K562 (cell line): ENCODE measurements around the gene MED22. TPM values are rescaled to one million over a fixed set of nuclear protein-coding genes. Genes with fewer than 3 reads are reported as not detected.

Source experiments
- BRF1 ChIP-seq: IDR thresholded peaks from 3 replicates; pipeline ENCODE4 v1.6.1; 2011; ENCODE audit warnings: borderline replicate concordance, mild to moderate bottlenecking; ENCODE audit not compliant: insufficient read length; ENCODE audit errors: extremely low read depth
- CREB3L1 ChIP-seq: fragments of 450-650 bp; IDR thresholded peaks from 2 replicates; pipeline ENCODE4 v1.6.1; 2014; ENCODE audit warnings: low read depth, mild to moderate bottlenecking, moderate library complexity, borderline replicate concordance
- CREB5 ChIP-seq: fragments of 250-450 bp; sonication (Bioruptor Pico); IDR thresholded peaks from 2 replicates; pipeline ENCODE4 v1.5.0; 2020; ENCODE audit warnings: mild to moderate bottlenecking
- CSDE1 ChIP-seq, 2 experiments: fragments of 450-650 bp; IDR thresholded peaks; 2 replicates each; pipeline ENCODE4 v1.6.1; 2016; ENCODE audit warnings: mild to moderate bottlenecking in 1 of 2
- DMBX1 ChIP-seq: fragments of 250-450 bp; sonication (Bioruptor Pico); IDR thresholded peaks from 2 replicates; pipeline ENCODE4 v1.8.0; 2022; ENCODE audit warnings: inconsistent platforms, mild to moderate bottlenecking, moderate library complexity, borderline replicate concordance
- HCFC1 ChIP-seq: IDR thresholded peaks from 2 replicates; pipeline ENCODE4 v1.6.1; 2012; ENCODE audit warnings: low read depth, low read length, improper control_type of control experiment
- HLTF ChIP-seq: fragments of 450-650 bp; IDR thresholded peaks from 2 replicates; pipeline ENCODE4 v1.6.1; 2016
- ILF3 ChIP-seq: fragments of 450-650 bp; IDR thresholded peaks from 2 replicates; pipeline ENCODE4 v1.6.1; 2018; ENCODE audit warnings: antibody characterized with exemption, mild to moderate bottlenecking, moderate library complexity, borderline replicate concordance
- MAFG ChIP-seq: fragments of 450-650 bp; conservative IDR thresholded peaks from 2 replicates; pipeline ENCODE4 v1.6.1; 2016; ENCODE audit warnings: missing genetic modification characterization, missing compliant biosample characterization
- MEIS2 ChIP-seq: fragments of 450-650 bp; IDR thresholded peaks from 2 replicates; pipeline ENCODE4 v1.6.1; 2014; ENCODE audit warnings: mild to moderate bottlenecking; ENCODE audit not compliant: partially characterized antibody
- PPARD ChIP-seq: fragments of 250-450 bp; sonication (Bioruptor Pico); IDR thresholded peaks from 2 replicates; pipeline ENCODE4 v1.8.0; 2022; ENCODE audit warnings: inconsistent platforms, mild to moderate bottlenecking, moderate library complexity
- RBM22 ChIP-seq: fragments of 200-400 bp; formaldehyde crosslinking; IDR thresholded peaks from 2 replicates; pipeline ENCODE4 v1.6.1; 2018; ENCODE audit warnings: low read length, low read depth; ENCODE audit not compliant: poor library complexity, severe bottlenecking
- TFAP4 ChIP-seq: sonication (generic); formaldehyde crosslinking; IDR thresholded peaks from 2 replicates; pipeline ENCODE4 v1.8.0; 2022; ENCODE audit warnings: missing genetic modification reagents, mild to moderate bottlenecking, moderate library complexity, borderline replicate concordance
- UBTF ChIP-seq, 2 experiments: IDR thresholded peaks; 2 replicates each; pipeline ENCODE4 v1.6.1; 2012; ENCODE audit warnings: improper control_type of control experiment in 2 of 2, low read depth in 2 of 2, low read length in 2 of 2, borderline replicate concordance in 1 of 2
- ZBED1 ChIP-seq: IDR thresholded peaks from 2 replicates; pipeline ENCODE4 v1.6.1; 2014
- ZBTB17 ChIP-seq: fragments of 450-650 bp; formaldehyde crosslinking; IDR thresholded peaks from 2 replicates; pipeline ENCODE4 v1.4.0; 2020; ENCODE audit warnings: mild to moderate bottlenecking
- ZBTB2 ChIP-seq: fragments of 450-650 bp; IDR thresholded peaks from 2 replicates; pipeline ENCODE4 v1.6.1; 2016; ENCODE audit warnings: antibody characterized with exemption
- ZNF668 ChIP-seq: fragments of 250-450 bp; sonication (Bioruptor Pico); IDR thresholded peaks from 2 replicates; pipeline ENCODE4 v1.8.0; 2022; ENCODE audit warnings: mild to moderate bottlenecking, inconsistent platforms
- polyA plus RNA-seq, 8 experiments: library from polyadenylated mRNA; depleted of rRNA in 4 of 8; stranded (reverse) in 5 of 8; unstranded in 3 of 8; fragments of >200 nt; fragmentation: Nextera tagmentation in 2 of 8; fragmentation: Illumina TruSeq in 1 of 8; extraction: Ambion mirVana in 2 of 8; extraction: Trizol in 1 of 8; gene quantifications; 2 replicates each; pipeline versions ENCODE4 v1.2.1 to v1.2.3, GENCODE V29; 2011 to 2014; ENCODE audit warnings: inconsistent platforms in 1 of 8, missing spikeins in 1 of 8
- total RNA-seq, 7 experiments: library from RNA; depleted of rRNA in 6 of 7; stranded (reverse); fragments of >200 nt in 6 of 7; fragmentation: Illumina TruSeq in 2 of 7; extraction: Trizol in 2 of 7; gene quantifications; 2 replicates each; pipeline versions ENCODE4 v1.2.1 to v1.2.3, GENCODE V29; 2011 to 2021; ENCODE audit warnings: low replicate concordance in 1 of 7

The MED22 gene
- total and polyA plus RNA-seq, 9 of the 15 experiments (the other 6 are each of a cell fraction or from before 2014, with no cell fraction given) = 0.73 to 35.6 (median 22.3) TPM

GRCh38 chr9:133375724-133376654, 28.1 kb upstream of the MED22 start, which contains the start of the genes STKLD1 and SURF4 (continued):
- TF ChIP-seq ZBTB2 (peak; percentile 68; the same call in 1 of the 2 replicates), PPARD (CRISPR knock-in tag) (no peak), MAFG (tag) (no peak), RBM22 (no peak), HCFC1 (peak; percentile 65), CREB5 (CRISPR knock-in tag) (no peak), ILF3 (peak; percentile 88; the same call in 1 of the 2 replicates), ZNF668 (CRISPR knock-in tag) (no peak), CREB3L1 (peak; percentile 100), DMBX1 (CRISPR knock-in tag) (no peak), CSDE1 (IDR thresholded peaks at IDR 0.05) (no peak), ZBED1 (no peak), UBTF (IDR thresholded peaks at IDR 0.05; ENCODE audit: borderline replicate concordance in 1 of 2, low read depth in 2 of 2, low read length in 2 of 2) (0 out of 4 replicates have a peak, but pooled peaks of 1 of the 2 experiments have one; percentile 72), HLTF (no peak), BRF1 (no peak), MEIS2 (no peak), TFAP4 (CRISPR knock-in tag) (no peak; the same call in 1 of the 2 replicates), ZBTB17 (CRISPR knock-in tag) (peak; percentile 88)
